ENCODE data around the gene RAB3B.

- TF ChIP-seq POLR2AphosphoS5 (IDR thresholded peaks at IDR 0.05; ENCODE audit: low read depth, low read length) = peak; percentile 89
- TF ChIP-seq REST (IDR thresholded peaks at IDR 0.05; ENCODE audit: insufficient read depth in 1 of 2, low read depth in 2 of 2, low read length in 2 of 2) = 0 out of 4 replicates have a peak, but pooled peaks of 1 of the 2 experiments have one; percentile 14
Observed at GRCh38 chr1:52033190-52034049, 42.9 kb upstream of the RAB3B start, which contains the start of gene KTI12.

Measured in PFSK-1 (cell line).